OCI-LY7 (cell line): ENCODE results near the gene MYH3. TPM values are rescaled to one million over a fixed set of nuclear protein-coding genes. Genes with fewer than 3 reads are reported as not detected.

ENCODE experiments used
- BruUV-seq: library from RNA; stranded (reverse); fragments of 400-500 nt; replicated peaks from 2 replicates; lab custom pipeline; 2021; lab: Mats Ljungman, UMichigan
- CTCF ChIA-PET: fragments of 300-600 bp; sonication (Branson Sonifier 250); formaldehyde crosslinking; loops from one replicate; lab custom pipeline; 2022; ENCODE audit warnings: antibody characterized with exemption; ENCODE audit not compliant: unreplicated experiment; lab: Charles Lee
- POLR2A ChIA-PET: fragments of 300-600 bp; sonication (Branson Sonifier 250); formaldehyde crosslinking; loops from one replicate; lab custom pipeline; 2022; ENCODE audit warnings: antibody characterized with exemption; lab: Charles Lee
- DNase-seq: peaks from one replicate; pipeline ENCODE4 v3.0.0-alpha.2; 2015; ENCODE audit warnings: low spot score
- H2AFZ ChIP-seq: fragments of 200-600 bp; sonication (generic), shearing (Covaris generic); 2 replicates; pipeline ENCODE4 v1.6.1; 2014; ENCODE audit warnings: mild to moderate bottlenecking, antibody characterized with exemption, low read length, moderate library complexity
- H3K27ac ChIP-seq: fragments of 200-600 bp; sonication (generic); 2 replicates; pipeline ENCODE4 v1.5.1; 2014; ENCODE audit warnings: mixed run types, low read depth, mild to moderate bottlenecking, moderate library complexity, low read length, inconsistent platforms; ENCODE audit not compliant: poor library complexity, severe bottlenecking
- H3K36me3 ChIP-seq: fragments of 200-600 bp; sonication (generic); 2 replicates; pipeline ENCODE4 v1.6.1; 2014; ENCODE audit warnings: mild to moderate bottlenecking, antibody characterized with exemption, low read length, moderate library complexity, mixed read lengths; ENCODE audit not compliant: insufficient read depth
- H3K4me1 ChIP-seq: fragments of 200-600 bp; sonication (generic); 2 replicates; pipeline ENCODE4 v1.5.1; 2014; ENCODE audit warnings: mild to moderate bottlenecking, low read length; ENCODE audit not compliant: insufficient read depth, poor library complexity, severe bottlenecking
- H3K4me2 ChIP-seq: fragments of 200-600 bp; sonication (generic); 2 replicates; pipeline ENCODE4 v1.6.1; 2014; ENCODE audit warnings: mild to moderate bottlenecking, low read length
- H3K4me3 ChIP-seq: fragments of 200-600 bp; sonication (generic); 2 replicates; pipeline ENCODE4 v1.5.1; 2014; ENCODE audit warnings: mild to moderate bottlenecking, low read depth, low read length; ENCODE audit not compliant: poor library complexity, severe bottlenecking
- H3K79me2 ChIP-seq: fragments of 200-600 bp; sonication (generic); 2 replicates; pipeline ENCODE4 v1.6.1; 2016; ENCODE audit warnings: low read depth, mild to moderate bottlenecking, low read length, moderate library complexity, mixed read lengths; ENCODE audit not compliant: insufficient read depth
- H3K9me2 ChIP-seq: fragments of 200-600 bp; sonication (generic); 2 replicates; pipeline ENCODE4 v1.6.1; 2016; ENCODE audit warnings: mild to moderate bottlenecking, low read length, mixed read lengths; ENCODE audit not compliant: insufficient read depth
- H3K9me3 ChIP-seq: fragments of 200-600 bp; sonication (generic); 2 replicates; pipeline ENCODE4 v1.6.1; 2014; ENCODE audit warnings: mild to moderate bottlenecking, mixed run types, low read length, mixed read lengths
- H4K20me1 ChIP-seq: fragments of 200-600 bp; sonication (generic); 2 replicates; pipeline ENCODE4 v1.6.1; 2014; ENCODE audit warnings: mild to moderate bottlenecking, antibody characterized with exemption, low read length, moderate library complexity, mixed read lengths; ENCODE audit not compliant: insufficient read depth
- CTCF ChIP-seq: fragments of 200-600 bp; sonication (generic); conservative IDR thresholded peaks from 2 replicates; pipeline ENCODE4 v1.5.1; 2014; ENCODE audit warnings: mild to moderate bottlenecking, antibody characterized with exemption, low read length, moderate library complexity, mixed read lengths
- EZH2phosphoT487 ChIP-seq: fragments of 200-600 bp; sonication (generic); IDR thresholded peaks from 2 replicates; pipeline ENCODE4 v1.6.1; 2018; ENCODE audit warnings: low read depth, borderline replicate concordance, mild to moderate bottlenecking, mixed run types, antibody characterized with exemption, low read length, moderate library complexity, mixed read lengths
- intact Hi-C: fragments of 100-400 bp; cut with micrococcal nuclease; formaldehyde crosslinking; loops from one replicate; pipeline ENCODE4 v1.10.0; 2022; ENCODE audit not compliant: unreplicated experiment
- total RNA-seq, 2 experiments: library from RNA; depleted of rRNA in 1 of 2; stranded (reverse); fragments of >200 nt in 1 of 2; shearing (Covaris generic) in 1 of 2; gene quantifications; 2 replicates each; pipeline ENCODE4 v1.2.3, GENCODE V29; 2014 to 2022

MYH3 gene
- total RNA-seq, 2 experiments from 2014 or later = 4.2 to 5.9 TPM

DNA sequence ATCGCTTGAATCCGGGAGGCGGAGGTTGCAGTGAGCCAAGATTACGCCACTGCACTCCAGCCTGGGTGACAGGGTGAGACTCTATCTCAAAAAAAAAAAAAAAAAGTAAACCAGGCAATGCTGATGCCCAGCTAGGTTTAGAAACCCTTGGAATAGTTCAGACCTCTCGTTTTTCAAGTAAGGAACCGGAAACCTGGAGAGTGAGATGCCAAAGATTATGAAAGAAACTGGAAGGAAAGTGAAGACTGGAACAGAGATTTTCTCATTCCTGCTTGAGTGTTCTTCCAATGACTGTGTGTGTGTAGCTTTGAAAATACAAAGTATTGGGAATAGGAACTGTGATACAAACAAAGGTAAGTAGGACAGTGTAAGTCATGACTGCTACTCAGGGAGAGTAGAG is 35.7 kb downstream of the MYH3 start:
- no peak overlapping the region for H3K27ac ChIP-seq
- H3K36me3 ChIP-seq = no peaks in the 10 kb centered on the region
- no peaks in the 10 kb centered on the region for H3K9me2 ChIP-seq
- no TSS peak for BruUV-seq
- H3K4me3 ChIP-seq = no peak overlapping the region
- ChIA-PET POLR2A (interaction anchor here (0.6 kb wide), 1 partner anchor 219 kb away, joined by 4 read pairs; no protein-coding TSS in a partner anchor), CTCF (no interaction called here)
- no peaks in the 10 kb centered on the region for H3K9me3 ChIP-seq
- H3K4me2 ChIP-seq = no peak overlapping the region
- no peak for TF ChIP-seq EZH2phosphoT487
- no peak for TF ChIP-seq CTCF
- no peaks in the 10 kb centered on the region for H3K79me2 ChIP-seq
- no peaks in the 10 kb centered on the region for H4K20me1 ChIP-seq
- no peak overlapping the region for H2AFZ ChIP-seq
- H3K4me1 ChIP-seq = peaks cover 10% of the 10 kb centered on the region
- intact Hi-C loops = no loop called here
- DNase-seq = no peak

- BruUV-seq = no TSS peak
- H3K9me2 ChIP-seq = no peaks in the 10 kb centered on the region
- no peaks in the 10 kb centered on the region for H3K9me3 ChIP-seq
- H3K36me3 ChIP-seq = no peaks in the 10 kb centered on the region
- H3K4me2 ChIP-seq = no peak overlapping the region
- no peak overlapping the region for H3K4me3 ChIP-seq
- no peak overlapping the region for H2AFZ ChIP-seq
- H3K4me1 ChIP-seq = peaks cover 10% of the 10 kb centered on the region
- H3K79me2 ChIP-seq = no peaks in the 10 kb centered on the region
- no peaks in the 10 kb centered on the region for H4K20me1 ChIP-seq
- ChIA-PET POLR2A (no interaction called here), CTCF (no interaction called here)
- no peak for DNase-seq
- no peak overlapping the region for H3K27ac ChIP-seq
- intact Hi-C loops = no loop called here
- TF ChIP-seq CTCF (no peak), EZH2phosphoT487 (no peak)
These were observed 36.3 kb downstream of the MYH3 start for GRCh38 chr17:10620823-10621222.

- Histone ChIP-seq H3K9me2 (no peaks in the 10 kb centered on the region), H3K4me1 (peaks cover 10% of the 10 kb centered on the region), H4K20me1 (no peaks in the 10 kb centered on the region), H3K36me3 (no peaks in the 10 kb centered on the region), H2AFZ (no peak overlapping the region), H3K9me3 (no peaks in the 10 kb centered on the region), H3K27ac (no peak overlapping the region), H3K4me2 (no peak overlapping the region), H3K4me3 (no peak overlapping the region), H3K79me2 (no peaks in the 10 kb centered on the region)
- BruUV-seq = no TSS peak
- DNase-seq = peak; percentile 80
- POLR2A ChIA-PET = interaction anchor here (0.7 to 1.4 kb wide), 2 partner anchors 11 to 683 kb away, joined by 8 read pairs; no protein-coding TSS in a partner anchor
- TF ChIP-seq CTCF = peak; percentile 89
- TF ChIP-seq EZH2phosphoT487 = no peak
- intact Hi-C loops = no loop called here
- CTCF ChIA-PET = interaction anchor here (0.9 to 1.4 kb wide), 2 partner anchors 16 to 27 kb away, joined by 3 read pairs; no protein-coding TSS in a partner anchor
These were observed 38.9 kb downstream of the MYH3 start for GRCh38 chr17:10618202-10618635.
